ENCODE results near the gene IQSEC2.

Gene IQSEC2

GRCh38 chrX:53312946-53313727, 31.8 kb upstream of the IQSEC2 start (continued):
- no peak for TF ChIP-seq ZSCAN18 (tag by site-specific recombination; IDR thresholded peaks at IDR 0.05)
- no peak for TF ChIP-seq ZNF362 (tag by site-specific recombination; IDR thresholded peaks at IDR 0.05)
- no peak for TF ChIP-seq ZNF169 (tag by site-specific recombination; IDR thresholded peaks at IDR 0.05)
- peak; percentile 25; the same call in 1 of the 2 replicates for TF ChIP-seq ZNF660 (tag by site-specific recombination; IDR thresholded peaks at IDR 0.05)
- no peak for TF ChIP-seq PATZ1 (tag by site-specific recombination; IDR thresholded peaks at IDR 0.05)
- TF ChIP-seq ZNF600 (tag by site-specific recombination; IDR thresholded peaks at IDR 0.05) = no peak
- TF ChIP-seq CTCF (tag by site-specific recombination; IDR thresholded peaks at IDR 0.05) = peak; percentile 74
- TF ChIP-seq BCL11A (tag by site-specific recombination; IDR thresholded peaks at IDR 0.05; ENCODE audit: low read depth) = no peak
- no peak for TF ChIP-seq ZNF354C (tag by site-specific recombination; IDR thresholded peaks at IDR 0.05; ENCODE audit: borderline replicate concordance, low read depth)
- TF ChIP-seq ZBTB26 (tag by site-specific recombination; optimal IDR thresholded peaks at IDR 0.05) = no peak
- peak; percentile 84 for TF ChIP-seq ZNF654 (tag by site-specific recombination; IDR thresholded peaks at IDR 0.05; ENCODE audit: low read depth)

- TF ChIP-seq ZBTB20 (tag by site-specific recombination; IDR thresholded peaks at IDR 0.05) (no peak), ZNF560 (tag by site-specific recombination; IDR thresholded peaks at IDR 0.05; ENCODE audit: borderline replicate concordance) (no peak), SALL2 (tag by site-specific recombination; IDR thresholded peaks at IDR 0.05; ENCODE audit: borderline replicate concordance) (no peak), ZNF398 (tag by site-specific recombination; IDR thresholded peaks at IDR 0.05) (no peak), HOXD13 (CRISPR knock-in tag; IDR thresholded peaks at IDR 0.05; ENCODE audit: borderline replicate concordance) (no peak)
- Histone ChIP-seq H3K4me1 (ENCODE audit: control insufficient read depth, insufficient read depth, low read length) (no peaks in the 10 kb centered on the region), H3K9me3 (ENCODE audit: control insufficient read depth, insufficient read depth, low read depth, low read length) (no peaks in the 10 kb centered on the region), H3K27ac (ENCODE audit: extremely low read depth, low read depth, low read length) (no peak overlapping the region), H3K36me3 (ENCODE audit: control insufficient read depth in 2 of 2, insufficient read depth in 1 of 2, low read length in 2 of 2) (no peaks in the 10 kb centered on the region), H3K4me3 (ENCODE audit: low read depth, low read length) (no peak overlapping the region)
- POLR2A ChIA-PET = no interaction called here
- CTCF ChIA-PET = interaction anchor here (0.6 to 12.1 kb wide), 11 partner anchors 9 to 891 kb away, joined by 4 to 203 read pairs (median 59); partner anchors contain the start of gene IQSEC2
These were observed 28.5 kb upstream of the IQSEC2 start for GRCh38 chrX:53309837-53310236.
